HEK293T (cell line): ENCODE data around the gene TLK1.

Experiments
- CTCF ChIA-PET: fragments of 350-600 bp; formaldehyde crosslinking; extraction: SDS; loops from one replicate; lab custom pipeline; 2021; ENCODE audit warnings: antibody characterized with exemption, inconsistent platforms; lab: Yijun Ruan, JAX
- POLR2A ChIA-PET: fragments of 350-600 bp; formaldehyde crosslinking; extraction: SDS; loops from one replicate; lab custom pipeline; 2020; ENCODE audit warnings: antibody characterized with exemption, inconsistent platforms; lab: Yijun Ruan, JAX
- DNase-seq: peaks from one replicate; pipeline ENCODE4 v3.0.0; 2012; ENCODE audit warnings: mixed read lengths; ENCODE audit errors: extremely low spot score
- ARNT ChIP-seq: fragments of 450-650 bp; IDR thresholded peaks from 2 replicates; pipeline ENCODE4 v1.6.1; 2017; ENCODE audit warnings: mild to moderate bottlenecking
- BHLHE40 ChIP-seq: fragments of 450-650 bp; IDR thresholded peaks from 2 replicates; pipeline ENCODE4 v1.6.1; 2016; ENCODE audit warnings: mild to moderate bottlenecking, moderate library complexity, borderline replicate concordance
- CTBP1 ChIP-seq: fragments of 450-650 bp; IDR thresholded peaks from 2 replicates; pipeline ENCODE4 v1.6.1; 2016; ENCODE audit warnings: borderline replicate concordance
- ELF4 ChIP-seq: fragments of 450-650 bp; IDR thresholded peaks from 2 replicates; pipeline ENCODE4 v1.6.1; 2017; ENCODE audit warnings: antibody characterized with exemption
- FOXA1 ChIP-seq: fragments of 450-650 bp; IDR thresholded peaks from 2 replicates; pipeline ENCODE4 v1.6.1; 2016; ENCODE audit warnings: mild to moderate bottlenecking
- FOXK2 ChIP-seq: fragments of 450-650 bp; IDR thresholded peaks from 2 replicates; pipeline ENCODE4 v1.6.1; 2016; ENCODE audit warnings: mild to moderate bottlenecking
- FOXM1 ChIP-seq: fragments of 450-650 bp; IDR thresholded peaks from 2 replicates; pipeline ENCODE4 v1.6.1; 2017; ENCODE audit warnings: mild to moderate bottlenecking, borderline replicate concordance
- HDGF ChIP-seq: fragments of 450-650 bp; IDR thresholded peaks from 2 replicates; pipeline ENCODE4 v1.6.1; 2017; ENCODE audit warnings: antibody characterized with exemption, borderline replicate concordance
- L3MBTL2 ChIP-seq: fragments of 450-650 bp; conservative IDR thresholded peaks from 2 replicates; pipeline ENCODE4 v1.6.1; 2016; ENCODE audit warnings: mild to moderate bottlenecking
- LEF1 ChIP-seq: fragments of 450-650 bp; IDR thresholded peaks from 2 replicates; pipeline ENCODE4 v1.6.1; 2017; ENCODE audit warnings: mild to moderate bottlenecking, borderline replicate concordance
- NFRKB ChIP-seq: fragments of 450-650 bp; IDR thresholded peaks from 2 replicates; pipeline ENCODE4 v1.6.1; 2016; ENCODE audit warnings: mild to moderate bottlenecking, moderate library complexity
- SP1 ChIP-seq: fragments of 450-650 bp; IDR thresholded peaks from 2 replicates; pipeline ENCODE4 v1.6.1; 2017
- SUZ12 ChIP-seq: fragments of 450-650 bp; IDR thresholded peaks from 2 replicates; pipeline ENCODE4 v1.6.1; 2016; ENCODE audit warnings: mild to moderate bottlenecking
- TARDBP ChIP-seq: fragments of 450-650 bp; IDR thresholded peaks from 2 replicates; pipeline ENCODE4 v1.6.1; 2016
- ZNF384 ChIP-seq: fragments of 450-650 bp; IDR thresholded peaks from 2 replicates; pipeline ENCODE4 v1.6.1; 2016
- TF ChIP-seq, protein P1 (sequence below): fragments of 450-650 bp; IDR thresholded peaks from 2 replicates; pipeline ENCODE4 v1.6.1; 2016

The TLK1 gene

GRCh38 chr2:170991398-170992182 is 169.1 kb downstream of the TLK1 start:
- ChIA-PET POLR2A (no interaction called here), CTCF (interaction anchor here (0.6 kb wide), 1 partner anchor 104 kb away, joined by 6 read pairs; no protein-coding TSS in a partner anchor)
- TF ChIP-seq FOXK2 (no peak), ARNT (no peak), CTBP1 (no peak), HDGF (no peak), BHLHE40 (no peak), SP1 (no peak), TARDBP (no peak), FOXA1 (no peak), L3MBTL2 (no peak), NFRKB (no peak), SUZ12 (no peak), ELF4 (no peak)
- no peak for DNase-seq

DNA sequence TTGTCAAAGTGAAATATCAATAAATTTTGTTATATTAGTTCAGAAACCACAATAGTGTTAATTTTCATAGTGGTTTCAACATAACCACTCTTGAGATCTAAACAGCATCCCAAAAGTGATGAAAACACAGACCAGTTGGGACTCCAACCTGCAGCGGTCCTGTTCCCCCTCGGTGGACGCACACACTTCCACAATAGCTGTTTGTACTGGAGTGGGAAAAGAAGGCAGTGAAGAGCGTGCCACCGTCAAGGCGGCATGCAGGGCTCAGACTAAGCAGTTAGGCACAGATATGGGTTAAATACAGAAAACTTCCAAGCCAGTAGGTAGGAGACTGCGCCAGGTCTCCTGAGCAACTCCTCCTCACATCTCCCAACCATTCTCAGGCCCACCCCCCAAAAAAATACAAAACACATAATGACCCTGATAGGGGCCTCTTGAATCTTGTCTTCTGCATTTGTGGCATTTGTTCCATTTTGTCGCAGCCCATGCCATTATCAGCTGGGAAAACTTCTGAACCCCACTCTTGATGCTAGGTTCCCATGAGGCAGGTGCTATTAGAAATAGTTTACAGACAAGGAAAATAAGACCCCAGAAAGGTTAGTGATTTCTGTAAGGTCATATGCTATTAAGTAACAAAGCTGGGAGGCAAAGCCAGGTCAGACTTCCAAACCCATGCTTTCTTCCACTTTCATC is 174.0 kb downstream of the TLK1 start:
- ChIA-PET POLR2A (no interaction called here), CTCF (no interaction called here)
- DNase-seq: no peak
- TF ChIP-seq LEF1 (no peak), FOXM1 (no peak), ZNF384 (no peak), ELF4 (no peak), SP1 (no peak), NFRKB (no peak), SUZ12 (no peak), BHLHE40 (no peak), FOXK2 (no peak), FOXA1 (no peak), ARNT (no peak), HDGF (no peak), CTBP1 (no peak), L3MBTL2 (no peak), TARDBP (no peak)
- TF ChIP-seq, protein P1, sequence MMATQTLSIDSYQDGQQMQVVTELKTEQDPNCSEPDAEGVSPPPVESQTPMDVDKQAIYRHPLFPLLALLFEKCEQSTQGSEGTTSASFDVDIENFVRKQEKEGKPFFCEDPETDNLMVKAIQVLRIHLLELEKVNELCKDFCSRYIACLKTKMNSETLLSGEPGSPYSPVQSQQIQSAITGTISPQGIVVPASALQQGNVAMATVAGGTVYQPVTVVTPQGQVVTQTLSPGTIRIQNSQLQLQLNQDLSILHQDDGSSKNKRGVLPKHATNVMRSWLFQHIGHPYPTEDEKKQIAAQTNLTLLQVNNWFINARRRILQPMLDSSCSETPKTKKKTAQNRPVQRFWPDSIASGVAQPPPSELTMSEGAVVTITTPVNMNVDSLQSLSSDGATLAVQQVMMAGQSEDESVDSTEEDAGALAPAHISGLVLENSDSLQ: no peak

DNA sequence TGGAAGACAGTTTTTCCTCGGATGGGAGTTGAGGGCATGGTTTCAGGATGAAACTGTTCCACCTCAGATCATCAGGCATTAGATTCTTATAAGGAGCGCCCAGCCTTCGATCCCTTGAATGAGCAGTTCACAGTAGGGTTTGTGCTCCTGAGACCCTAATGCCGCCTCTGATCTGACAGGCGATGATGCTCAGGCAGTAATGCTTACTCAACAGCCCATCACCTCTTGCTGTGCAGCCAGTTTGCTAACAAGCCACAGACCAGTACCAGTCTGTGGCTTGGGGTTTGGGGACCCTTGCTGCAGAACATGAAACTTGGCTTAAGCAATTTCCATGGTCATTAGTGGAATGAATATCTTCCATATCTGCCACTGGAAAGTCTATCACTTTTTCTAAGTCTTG is 175.3 kb downstream of the TLK1 start:
- ChIA-PET CTCF (no interaction called here), POLR2A (no interaction called here)
- no peak for DNase-seq
- TF ChIP-seq HDGF: no peak
- TF ChIP-seq ARNT: no peak
- no peak for TF ChIP-seq FOXM1
- no peak for TF ChIP-seq BHLHE40
- TF ChIP-seq ELF4: no peak
- no peak for TF ChIP-seq SP1
- no peak for TF ChIP-seq NFRKB
- no peak for TF ChIP-seq L3MBTL2
- TF ChIP-seq SUZ12: no peak
- TF ChIP-seq, protein P1: no peak
- TF ChIP-seq FOXK2: no peak
- TF ChIP-seq LEF1: no peak
- no peak for TF ChIP-seq TARDBP
- no peak for TF ChIP-seq CTBP1
- TF ChIP-seq ZNF384: no peak
- no peak for TF ChIP-seq FOXA1

- TF ChIP-seq NFRKB (no peak), SUZ12 (no peak)
- TF ChIP-seq, protein P1: no peak
- CTCF ChIA-PET: interaction anchor here (0.7 kb wide), 1 partner anchor 54 kb away, joined by 5 read pairs; no protein-coding TSS in a partner anchor
- DNase-seq: no peak
- POLR2A ChIA-PET: interaction anchor here (0.6 kb wide), 1 partner anchor 176 kb away, joined by 3 read pairs; no protein-coding TSS in a partner anchor
Measured at GRCh38 chr2:170984079-170984478, 176.6 kb downstream of the TLK1 start.

DNA sequence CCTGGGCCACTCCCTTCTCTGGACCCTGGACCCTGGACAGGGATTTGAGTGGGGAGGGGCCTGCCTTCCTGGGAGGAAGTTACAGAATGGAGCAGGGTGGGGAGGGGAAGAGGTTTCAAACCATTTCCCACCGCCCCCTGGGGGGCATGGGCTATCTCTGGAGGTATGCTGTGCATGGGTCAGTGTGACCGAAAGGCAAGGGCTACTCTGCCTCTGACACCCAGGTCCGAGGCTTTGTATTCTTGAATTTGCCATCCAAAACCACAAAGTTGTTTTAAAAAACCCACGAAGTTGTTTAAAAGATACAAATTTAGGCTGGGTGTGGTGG is 184.8 kb downstream of the TLK1 start:
- TF ChIP-seq CTBP1: no peak
- TF ChIP-seq FOXM1: no peak
- TF ChIP-seq SP1: no peak
- TF ChIP-seq ELF4: no peak
- ChIA-PET CTCF (no interaction called here), POLR2A (no interaction called here)
- DNase-seq: no peak
